ENCODE data around the gene PRM1. TPM values are rescaled to one million over a fixed set of nuclear protein-coding genes. Genes with fewer than 3 reads are reported as not detected.

Gene PRM1
- total and polyA plus RNA-seq, 2 experiments from 2014 or later = not detected

- Histone ChIP-seq H2AFZ (no peak overlapping the region), H3K27ac (no peak overlapping the region), H3K79me2 (no peaks in the 10 kb centered on the region), H3K4me2 (no peak overlapping the region), H3K4me3 (no peak overlapping the region), H3K9me3 (ENCODE audit: low read depth) (no peaks in the 10 kb centered on the region), H3K9me2 (replicated peaks; ENCODE audit: insufficient read depth) (no peaks in the 10 kb centered on the region), H3K27me3 (no peaks in the 10 kb centered on the region), H3K36me3 (replicated peaks; ENCODE audit: insufficient read depth, low read depth) (no peaks in the 10 kb centered on the region), H4K20me1 (ENCODE audit: insufficient read depth, poor library complexity, severe bottlenecking) (no peaks in the 10 kb centered on the region), H3K4me1 (ENCODE audit: insufficient read depth) (peaks cover 10% of the 10 kb centered on the region)
- no peak for DNase-seq (ENCODE audit: low spot score)
- WGBS (ENCODE audit: low lambda C conversion rate, missing lambda C conversion rate) = 94% methylated on average over 9 of the region's 9 CpGs
- TF ChIP-seq CTCF (IDR thresholded peaks at IDR 0.05; ENCODE audit: poor library complexity) (no peak), EZH2phosphoT487 (IDR thresholded peaks at IDR 0.05; ENCODE audit: low read depth, severe bottlenecking, unreplicated experiment) (no peak), EZH2 (IDR thresholded peaks at IDR 0.05; ENCODE audit: borderline replicate concordance) (no peak)
Measured at GRCh38 chr16:11326737-11327276, 45.7 kb upstream of the PRM1 start.

- no peak for DNase-seq (ENCODE audit: low spot score)
- no peak for TF ChIP-seq EZH2 (IDR thresholded peaks at IDR 0.05; ENCODE audit: borderline replicate concordance)
- no peak for TF ChIP-seq CTCF (IDR thresholded peaks at IDR 0.05; ENCODE audit: poor library complexity)
- no peak for TF ChIP-seq EZH2phosphoT487 (IDR thresholded peaks at IDR 0.05; ENCODE audit: low read depth, severe bottlenecking, unreplicated experiment)
- no peak overlapping the region for H3K4me2 ChIP-seq
- H2AFZ ChIP-seq = no peak overlapping the region
- H3K9me2 ChIP-seq (replicated peaks; ENCODE audit: insufficient read depth) = no peaks in the 10 kb centered on the region
- no peaks in the 10 kb centered on the region for H4K20me1 ChIP-seq (ENCODE audit: insufficient read depth, poor library complexity, severe bottlenecking)
- H3K27ac ChIP-seq = no peak overlapping the region
- no peak overlapping the region for H3K4me3 ChIP-seq
- H3K4me1 ChIP-seq (ENCODE audit: insufficient read depth) = peaks cover 10% of the 10 kb centered on the region
- H3K9me3 ChIP-seq (ENCODE audit: low read depth) = no peaks in the 10 kb centered on the region
- H3K27me3 ChIP-seq = no peaks in the 10 kb centered on the region
- no peaks in the 10 kb centered on the region for H3K36me3 ChIP-seq (replicated peaks; ENCODE audit: insufficient read depth, low read depth)
- 91% methylated on average over 9 of the region's 9 CpGs for WGBS (ENCODE audit: low lambda C conversion rate, missing lambda C conversion rate)
- H3K79me2 ChIP-seq = no peaks in the 10 kb centered on the region
Measured at GRCh38 chr16:11326084-11326736, 45.1 kb upstream of the PRM1 start.

- Histone ChIP-seq H3K4me3 (no peak overlapping the region), H3K79me2 (no peaks in the 10 kb centered on the region), H3K9me3 (ENCODE audit: low read depth) (no peaks in the 10 kb centered on the region), H3K9me2 (replicated peaks; ENCODE audit: insufficient read depth) (no peaks in the 10 kb centered on the region), H3K36me3 (replicated peaks; ENCODE audit: insufficient read depth, low read depth) (no peaks in the 10 kb centered on the region), H3K4me1 (ENCODE audit: insufficient read depth) (peaks cover 10% of the 10 kb centered on the region), H2AFZ (no peak overlapping the region), H4K20me1 (ENCODE audit: insufficient read depth, poor library complexity, severe bottlenecking) (no peaks in the 10 kb centered on the region), H3K27me3 (no peaks in the 10 kb centered on the region), H3K4me2 (no peak overlapping the region), H3K27ac (no peak overlapping the region)
- DNase-seq (ENCODE audit: low spot score) = no peak
- WGBS (ENCODE audit: low lambda C conversion rate, missing lambda C conversion rate) = 85% methylated on average over 10 of the region's 10 CpGs
- TF ChIP-seq EZH2 (IDR thresholded peaks at IDR 0.05; ENCODE audit: borderline replicate concordance) = no peak
- TF ChIP-seq EZH2phosphoT487 (IDR thresholded peaks at IDR 0.05; ENCODE audit: low read depth, severe bottlenecking, unreplicated experiment) = no peak
- TF ChIP-seq CTCF (IDR thresholded peaks at IDR 0.05; ENCODE audit: poor library complexity) = no peak
Measured at GRCh38 chr16:11325404-11326083, 44.4 kb upstream of the PRM1 start.

Measured in hepatocyte (in vitro differentiated cells).